GM18907 (cell line): ENCODE measurements around the gene PANK2.
"Not testable (repeated sequence)": the region's sequence is repeated elsewhere in the genome, so short reads cannot be mapped to it uniquely, and the experiment has no call there.

Source experiments
- ATAC-seq: cut with Tn5 transposase; IDR thresholded peaks from one replicate; pipeline ENCODE4 v1.9.1; 2021; ENCODE audit warnings: mild to moderate bottlenecking, moderate library complexity; ENCODE audit not compliant: unreplicated experiment

PANK2 gene

DNA sequence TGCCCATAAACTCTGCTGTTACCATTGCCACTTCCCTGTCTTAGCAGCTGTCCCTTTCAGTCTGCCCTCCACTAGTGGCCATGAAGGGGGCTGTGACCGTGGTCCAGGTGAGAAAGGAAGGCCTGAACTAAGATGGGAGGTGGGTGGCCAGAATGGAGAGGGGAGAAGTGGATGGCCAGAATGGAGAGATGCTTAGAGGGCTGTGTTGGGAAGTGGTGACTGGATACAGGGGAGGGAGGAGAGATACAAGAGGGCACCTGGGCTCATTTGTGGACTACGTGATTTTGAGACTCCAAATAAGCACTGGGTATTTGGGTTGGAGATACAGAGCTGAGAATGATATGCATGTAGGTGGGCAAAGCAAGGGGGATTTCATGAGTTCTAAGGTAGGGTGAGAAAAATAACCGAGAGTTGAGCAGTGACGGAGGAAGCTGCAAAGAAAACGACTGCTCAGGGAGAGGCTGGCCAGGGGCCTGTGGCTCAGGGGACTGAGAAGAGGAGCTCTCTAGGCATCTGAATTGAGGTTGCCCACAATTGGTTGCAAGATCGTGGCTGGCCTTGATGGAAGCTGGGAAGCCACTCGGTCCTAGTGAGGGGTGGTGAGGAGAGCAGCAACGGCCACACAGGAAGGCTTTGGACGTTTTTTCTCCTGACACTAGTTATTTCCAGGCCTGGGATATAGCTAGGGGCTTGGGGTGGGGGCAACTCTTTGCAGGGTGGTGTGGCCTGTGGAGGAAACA lies 36.9 kb downstream of the PANK2 start:
- ATAC-seq: no peak

DNA sequence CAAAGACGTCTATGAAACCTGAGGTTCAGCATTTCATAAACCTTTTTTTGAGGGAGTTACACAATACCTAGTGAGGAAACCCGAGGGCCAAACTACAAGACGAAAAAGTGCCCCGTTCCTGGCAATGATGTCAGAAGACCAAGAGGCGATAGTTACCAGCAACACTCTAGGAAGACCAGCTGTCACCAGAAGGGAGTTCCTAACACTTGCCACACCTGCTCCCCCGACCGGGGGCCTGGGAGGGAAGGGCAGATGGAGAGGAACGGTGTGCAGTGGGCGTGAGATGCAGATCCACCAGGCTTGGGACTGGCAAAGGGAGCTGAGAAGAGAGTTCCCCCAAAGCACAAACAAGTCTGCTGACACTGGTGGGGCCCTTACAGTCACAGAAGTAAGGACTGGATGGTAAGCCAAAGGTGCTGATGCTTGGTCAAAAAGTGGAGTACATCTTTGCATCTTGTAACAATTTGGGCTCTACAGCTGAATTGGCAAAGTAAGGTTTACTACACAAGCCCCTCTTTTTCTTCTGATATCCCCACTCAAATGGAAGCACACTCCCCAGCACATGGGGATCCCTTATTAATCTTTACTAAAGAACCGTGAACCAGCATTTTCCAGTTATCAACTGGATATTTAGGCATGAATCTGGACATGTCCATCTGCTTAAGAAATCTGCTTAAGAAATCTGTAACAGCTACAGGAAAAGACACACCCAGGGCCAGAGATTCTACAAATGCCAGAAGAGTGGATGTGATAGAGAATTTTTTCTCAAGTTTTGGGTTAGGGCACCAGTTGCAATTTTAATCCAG lies 38.5 kb downstream of the PANK2 start:
- no peak for ATAC-seq

DNA sequence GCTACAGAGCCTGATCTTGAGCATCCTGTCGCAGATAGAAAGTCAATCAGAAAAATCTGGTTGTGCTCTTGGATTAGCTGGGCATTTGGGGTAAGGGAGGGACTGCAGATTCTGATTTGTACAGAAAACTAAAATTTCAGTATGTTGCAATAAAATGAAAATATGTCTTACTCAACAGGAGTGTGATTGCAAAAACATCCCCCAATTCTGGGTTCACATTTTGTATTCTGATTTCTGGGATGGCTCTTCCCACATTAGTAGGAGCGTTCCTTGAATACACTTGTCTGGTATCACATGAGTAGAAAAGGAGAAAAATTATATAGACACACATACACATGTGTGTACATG lies 40.5 kb downstream of the PANK2 start:
- ATAC-seq: no peak

DNA sequence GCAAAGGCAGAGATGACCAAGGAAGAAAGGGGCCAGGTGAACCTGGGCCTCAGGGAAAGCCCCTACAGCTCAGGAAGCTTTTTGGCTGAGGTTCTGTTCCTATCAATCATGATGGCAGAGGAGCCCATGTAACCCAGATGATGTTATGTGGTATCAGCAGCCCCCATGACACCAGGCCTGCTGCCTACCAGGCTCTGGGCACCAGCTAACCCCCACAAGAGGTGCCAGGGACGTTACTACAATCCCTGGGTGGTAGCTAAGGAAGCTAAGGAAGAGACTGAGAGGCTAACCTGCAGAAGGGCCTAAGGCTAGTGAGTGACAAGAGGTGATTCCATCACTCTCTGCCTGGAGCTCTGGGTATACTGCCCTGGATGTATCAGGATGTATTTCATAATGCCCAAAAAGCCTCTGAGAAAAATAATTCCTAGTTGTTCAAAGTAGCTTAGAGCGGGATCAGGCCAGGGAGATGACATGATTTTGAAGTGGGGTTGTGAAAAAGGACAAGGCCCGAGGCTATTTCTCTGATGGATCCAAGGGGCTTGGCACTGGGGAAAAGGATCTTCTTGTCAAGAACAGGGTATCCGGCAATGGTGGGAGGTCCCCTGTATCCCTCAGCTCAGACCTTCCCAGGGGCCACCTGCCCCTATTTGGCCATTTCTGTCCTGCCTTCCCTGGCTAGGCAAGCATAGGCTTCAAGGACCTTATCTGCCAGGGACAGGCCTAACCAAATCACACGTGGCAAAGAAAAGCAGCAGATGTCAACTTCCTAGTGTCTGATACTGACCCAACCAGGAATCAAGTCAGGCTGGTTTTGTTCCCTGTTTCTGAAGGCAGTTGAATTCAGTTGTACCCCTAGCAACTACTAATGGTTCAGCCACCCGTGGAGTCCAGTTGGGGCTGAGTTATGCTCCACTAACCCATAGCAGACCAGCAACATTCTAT lies 41.3 kb downstream of the PANK2 start:
- ATAC-seq: no peak

DNA sequence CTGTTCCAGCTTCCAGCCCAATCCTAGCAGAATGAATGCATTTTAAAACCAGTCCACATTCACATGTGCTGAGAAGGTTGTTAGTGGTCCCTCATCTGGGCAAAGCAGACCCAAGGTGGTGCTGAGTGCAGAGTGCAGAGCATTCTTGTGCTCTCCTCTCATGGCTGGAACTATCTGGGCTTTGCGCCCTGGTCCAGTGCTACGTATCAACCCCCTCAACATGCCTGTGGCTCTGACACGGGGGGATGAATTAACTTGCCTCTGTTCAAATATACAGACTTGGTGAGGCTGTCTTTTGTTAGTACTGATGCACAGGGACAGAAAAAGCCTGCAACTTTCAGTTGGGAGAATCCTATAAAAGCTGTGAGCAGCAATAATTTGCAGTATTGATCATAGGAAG lies 42.5 kb downstream of the PANK2 start:
- no peak for ATAC-seq

DNA sequence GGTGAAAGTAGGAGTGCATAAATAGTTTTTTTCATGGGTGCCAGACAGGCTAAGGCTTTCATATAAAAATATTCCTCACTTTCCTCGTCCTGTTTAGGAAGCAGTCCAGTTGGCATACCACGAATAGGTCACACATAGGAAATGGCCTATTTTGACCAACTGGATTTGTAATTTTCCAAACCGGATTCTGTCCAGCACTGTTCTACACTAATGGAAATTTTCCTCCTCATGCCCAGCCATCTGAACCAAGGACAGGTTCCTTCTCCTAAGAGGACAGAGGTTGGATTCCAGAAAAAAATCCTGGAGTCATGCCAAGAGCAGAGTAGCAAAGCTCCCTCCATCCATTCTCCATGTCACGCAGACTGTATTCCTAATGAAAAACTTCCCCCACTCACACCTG lies 43.1 kb downstream of the PANK2 start:
- no peak for ATAC-seq

DNA sequence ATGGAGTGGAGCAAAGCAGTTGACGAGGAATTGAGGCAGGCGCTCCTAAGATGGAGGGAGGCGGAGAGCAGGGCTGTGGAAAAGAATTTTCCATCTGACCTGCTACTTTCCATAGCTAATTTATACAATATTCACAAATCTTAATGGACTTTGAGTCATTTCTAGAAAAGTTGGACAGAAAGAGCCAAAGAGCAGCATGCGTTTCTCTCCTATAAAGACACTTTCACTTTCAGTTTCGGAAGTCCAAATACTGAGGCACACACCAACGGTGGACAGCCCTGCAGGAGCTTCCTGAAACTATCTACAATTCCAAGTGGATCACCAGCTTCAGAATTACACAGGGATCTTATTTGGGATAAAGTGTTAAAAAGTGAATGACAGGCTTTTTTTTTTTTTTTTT lies 43.5 kb downstream of the PANK2 start:
- ATAC-seq: no peak

DNA sequence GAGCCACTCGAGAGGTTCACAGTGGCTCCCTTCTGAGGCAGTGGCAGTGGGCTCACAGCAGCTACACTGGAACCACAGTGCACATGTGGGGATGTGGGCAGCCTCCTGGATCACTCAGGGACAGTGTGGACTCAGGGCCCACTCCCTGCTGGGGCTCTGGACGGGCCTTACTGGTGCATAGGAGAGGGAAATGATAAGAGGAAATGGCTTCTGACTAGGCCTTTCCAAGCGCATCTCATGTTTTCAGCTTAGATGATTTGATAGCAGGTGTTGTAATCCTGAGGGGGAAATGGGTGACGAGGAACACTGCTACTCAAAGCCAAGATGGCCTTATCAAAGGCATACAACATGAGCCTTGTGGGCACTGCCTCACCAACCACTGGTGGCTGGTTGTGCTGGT lies 44.0 kb downstream of the PANK2 start:
- no peak for ATAC-seq

DNA sequence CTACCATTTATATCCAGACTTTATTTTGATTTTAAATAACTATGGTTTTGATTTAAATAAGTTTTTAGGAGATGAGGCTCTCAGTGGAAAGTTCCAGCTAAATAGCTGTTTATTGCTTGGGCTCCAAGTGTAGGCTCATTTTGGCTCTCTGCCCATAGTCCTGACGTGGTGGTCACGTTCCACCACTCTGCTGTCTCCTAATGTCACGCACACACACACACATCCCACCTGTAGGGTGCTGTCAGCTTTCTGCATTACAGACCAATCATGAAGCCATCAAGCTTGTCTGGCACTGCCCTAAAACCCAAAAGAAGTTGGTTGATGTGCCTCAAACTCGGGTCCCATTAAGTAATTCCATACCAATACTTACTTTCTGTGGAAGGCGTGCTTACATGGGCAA lies 45.4 kb downstream of the PANK2 start:
- ATAC-seq: no peak

DNA sequence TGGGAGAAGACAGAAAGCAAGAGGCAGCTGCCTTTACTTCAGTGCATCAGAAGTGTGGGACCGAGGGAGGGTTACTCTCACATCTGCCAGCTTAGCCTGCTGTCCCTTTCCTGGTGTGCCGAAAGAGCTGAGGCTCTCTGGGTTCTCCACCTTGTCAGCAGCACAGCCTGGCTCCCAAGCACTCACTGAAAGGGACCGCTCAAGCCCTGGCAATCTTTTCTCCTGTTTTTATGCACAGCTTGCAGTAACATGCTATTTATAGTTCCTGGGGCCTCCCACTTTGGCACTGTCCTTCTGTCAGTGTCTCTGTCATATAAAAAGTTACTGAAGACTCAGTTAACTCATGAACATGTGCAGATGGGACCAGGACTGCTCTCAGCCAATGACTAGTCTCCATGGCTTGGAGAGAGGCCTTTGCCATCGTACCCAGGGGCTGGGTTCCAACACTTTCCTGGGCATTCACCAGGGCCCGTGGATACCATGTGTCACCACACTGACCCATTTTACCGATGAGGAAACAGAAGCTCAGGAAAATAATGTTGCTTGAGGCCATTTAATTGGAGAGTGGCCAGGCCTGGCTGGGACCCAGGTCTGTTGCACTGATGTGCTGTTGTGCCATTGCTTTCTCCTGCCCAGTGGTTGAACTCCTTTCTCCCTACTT lies 46.2 kb downstream of the PANK2 start:
- no peak for ATAC-seq

DNA sequence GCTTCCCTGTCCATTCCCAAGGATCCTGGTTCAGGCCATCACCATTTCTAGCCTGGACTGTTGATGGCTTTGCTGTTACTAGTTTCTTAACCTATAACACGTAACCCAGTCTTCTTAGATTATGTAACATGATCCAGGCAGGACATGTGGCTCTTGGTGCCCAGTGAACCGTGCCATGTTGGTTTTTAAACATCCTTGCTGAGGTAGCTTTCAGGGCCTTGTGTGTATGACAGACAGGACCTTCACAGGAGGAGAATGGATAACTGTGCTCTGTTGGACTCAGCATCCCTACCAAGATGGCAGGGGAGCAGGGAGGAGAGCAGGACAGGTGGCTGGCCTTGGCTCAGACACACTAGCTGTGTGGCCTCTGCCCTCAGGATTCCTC lies 46.8 kb downstream of the PANK2 start:
- no peak for ATAC-seq

DNA sequence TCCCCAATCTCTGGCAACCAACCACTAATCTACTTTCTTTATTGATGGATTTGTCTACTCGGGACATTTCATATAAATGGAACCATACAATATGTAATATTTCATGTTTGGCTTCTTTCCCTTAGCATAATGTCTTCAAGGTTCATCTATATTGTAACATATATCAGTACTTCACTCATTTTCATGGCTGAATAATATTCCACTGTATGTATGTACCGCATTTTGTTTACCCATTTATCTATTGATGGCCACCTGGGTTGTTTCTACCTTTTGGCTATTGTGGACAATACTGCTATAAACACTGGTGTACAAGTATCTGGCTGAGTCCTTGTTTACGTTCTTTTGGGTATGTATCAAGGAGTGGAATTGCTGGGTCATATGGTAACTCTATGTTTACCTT lies 48.4 kb downstream of the PANK2 start:
- no peak for ATAC-seq

DNA sequence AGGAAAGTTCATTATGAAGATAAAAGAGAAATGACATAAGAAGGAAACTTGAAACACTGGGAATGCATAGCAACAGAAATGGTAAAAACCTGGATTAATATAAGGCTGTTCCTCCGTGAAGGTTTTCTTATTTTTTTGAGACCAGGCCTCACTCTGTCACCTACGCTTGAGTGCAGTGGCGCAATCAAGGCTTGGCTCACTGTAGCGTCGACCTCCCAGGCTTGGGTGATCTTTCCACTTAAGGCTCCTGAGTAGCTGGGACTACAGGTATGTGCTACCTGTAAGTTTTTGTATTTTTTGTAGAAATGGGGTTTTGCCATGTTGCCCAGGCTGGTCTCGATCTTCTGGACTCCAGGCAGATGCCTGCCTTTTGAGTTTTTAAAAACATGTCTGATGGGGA lies 51.7 kb downstream of the PANK2 start:
- no peak for ATAC-seq

DNA sequence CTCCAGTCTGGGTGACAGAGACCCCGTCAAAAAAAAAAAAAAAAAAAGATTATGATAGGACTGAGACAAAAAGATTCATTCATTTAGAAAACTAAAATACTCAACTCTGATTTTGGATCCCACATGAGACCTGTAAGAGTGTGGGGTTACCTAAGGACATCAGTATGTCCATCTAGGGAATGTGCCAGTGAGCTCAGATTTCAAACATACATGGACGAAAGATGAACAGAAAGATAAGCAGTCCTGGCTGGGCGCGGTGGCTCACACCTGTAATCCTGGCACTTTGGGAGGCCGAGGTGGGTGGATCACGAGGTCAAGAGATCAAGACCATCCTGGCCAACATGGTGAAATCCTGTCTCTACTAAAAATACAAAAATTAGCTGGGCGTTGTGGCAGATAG lies 57.5 kb downstream of the PANK2 start:
- not testable (repeated sequence) for ATAC-seq

DNA sequence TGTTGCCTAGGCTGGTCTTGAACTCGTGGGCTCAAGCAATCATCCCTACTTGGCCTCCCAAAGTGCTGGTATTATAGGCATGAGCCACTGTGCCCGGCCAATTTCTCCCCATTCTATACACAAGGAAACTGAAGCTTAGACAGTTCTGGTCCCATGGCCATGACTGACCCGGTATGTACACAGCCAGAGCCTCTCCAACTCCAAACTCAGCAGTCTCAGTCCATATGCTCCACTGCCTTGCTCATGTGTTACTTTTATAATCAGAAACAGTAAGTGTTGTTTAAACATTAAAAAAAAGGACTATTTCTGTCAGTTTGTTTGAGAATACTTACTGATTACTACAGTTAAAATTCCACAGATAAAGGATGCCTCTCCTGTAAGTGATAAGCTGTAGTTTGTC lies 75.5 kb downstream of the PANK2 start:
- ATAC-seq: no peak

DNA sequence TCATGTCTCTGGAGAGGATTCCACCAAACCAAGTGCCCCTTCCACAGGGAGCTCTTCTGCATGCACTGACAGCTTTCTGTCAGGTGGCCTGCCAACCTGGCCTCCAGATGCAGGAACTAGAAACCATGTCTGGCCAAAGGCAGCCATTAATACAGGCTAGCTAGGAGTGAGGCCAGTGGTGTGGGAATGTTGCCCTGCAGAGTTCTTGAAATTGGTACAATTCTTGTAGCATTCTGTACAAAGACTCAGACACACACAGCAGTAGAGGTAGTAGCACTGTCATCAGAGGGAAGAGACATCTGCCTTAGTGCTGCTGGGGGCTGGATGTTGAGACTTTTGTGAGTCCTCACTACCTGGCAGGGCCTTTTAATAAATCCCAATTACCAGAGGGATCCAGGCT lies 77.4 kb downstream of the PANK2 start:
- ATAC-seq: no peak

DNA sequence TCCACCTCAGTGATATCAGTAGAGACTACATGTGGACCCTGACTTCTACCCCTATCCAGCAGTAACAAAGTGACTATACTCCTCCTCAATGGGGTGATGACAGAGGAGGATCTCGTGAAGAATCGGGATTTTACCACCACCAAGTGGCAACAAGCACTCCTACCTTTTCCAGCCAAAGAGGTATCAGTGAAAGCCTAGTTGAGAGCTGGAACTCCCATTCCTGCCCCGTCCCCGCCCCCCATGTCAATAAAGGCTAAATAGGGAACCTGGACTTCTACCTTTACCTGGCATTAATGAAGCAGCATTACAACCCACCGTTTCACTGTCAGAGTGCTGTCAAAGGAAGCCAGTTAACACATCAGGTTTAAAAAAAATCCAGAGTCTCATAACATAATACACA lies 80.8 kb downstream of the PANK2 start:
- no peak for ATAC-seq

DNA sequence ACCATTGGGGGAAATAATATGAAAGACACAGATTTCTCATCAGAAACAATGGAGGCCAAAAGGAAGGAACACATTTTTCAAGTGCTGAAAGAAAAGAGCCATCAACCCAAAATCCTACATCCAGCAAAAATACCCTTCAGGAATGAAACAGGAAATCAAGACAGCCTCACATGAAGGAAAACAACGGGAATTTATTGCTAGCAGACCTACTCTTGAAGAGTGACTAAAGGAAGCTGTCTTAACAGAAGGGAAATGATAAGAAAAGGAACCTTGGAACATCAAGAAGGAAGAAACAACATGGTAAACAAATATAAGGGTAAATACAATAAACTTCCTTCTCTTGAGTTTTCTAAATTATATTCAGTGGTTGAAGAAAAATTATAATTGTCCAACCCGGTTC lies 82.0 kb downstream of the PANK2 start:
- ATAC-seq: no peak

DNA sequence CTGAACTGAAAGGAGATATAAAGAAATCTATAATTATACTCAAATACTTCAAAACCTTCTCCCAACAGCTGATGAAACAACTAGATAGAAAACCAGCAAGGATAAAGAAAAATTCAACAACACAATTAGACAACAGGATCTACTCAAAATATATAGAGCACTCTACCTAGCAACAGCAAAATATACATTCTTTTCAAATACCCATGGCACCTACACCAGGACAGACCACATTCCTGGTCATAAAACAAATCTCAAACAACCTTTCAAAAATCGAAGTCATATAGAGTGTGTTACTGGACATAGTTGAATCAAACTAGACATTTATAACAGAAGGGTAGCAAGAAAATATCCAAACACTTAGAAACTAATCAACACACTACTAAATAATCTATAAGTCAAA lies 83.0 kb downstream of the PANK2 start:
- ATAC-seq: no peak

DNA sequence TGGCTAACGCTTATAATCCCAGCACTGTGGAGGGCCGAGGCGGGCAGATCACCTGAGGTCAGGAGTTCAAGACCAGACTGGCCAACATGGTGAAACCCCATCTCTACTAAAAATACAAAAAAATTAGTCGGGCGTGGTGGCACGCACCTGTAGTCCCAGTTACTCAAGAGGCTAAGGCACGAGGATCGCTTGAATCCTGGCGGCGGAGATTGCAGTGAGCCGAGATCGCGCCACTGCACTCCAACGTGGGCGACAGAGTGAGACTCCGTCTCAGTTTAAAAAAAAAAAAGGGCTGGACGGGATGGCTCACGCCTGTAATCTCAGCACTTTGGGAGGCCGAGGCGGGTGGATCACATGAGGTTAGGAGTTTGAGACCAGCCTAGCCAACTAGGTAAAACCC lies 83.4 kb downstream of the PANK2 start:
- not testable (repeated sequence) for ATAC-seq

DNA sequence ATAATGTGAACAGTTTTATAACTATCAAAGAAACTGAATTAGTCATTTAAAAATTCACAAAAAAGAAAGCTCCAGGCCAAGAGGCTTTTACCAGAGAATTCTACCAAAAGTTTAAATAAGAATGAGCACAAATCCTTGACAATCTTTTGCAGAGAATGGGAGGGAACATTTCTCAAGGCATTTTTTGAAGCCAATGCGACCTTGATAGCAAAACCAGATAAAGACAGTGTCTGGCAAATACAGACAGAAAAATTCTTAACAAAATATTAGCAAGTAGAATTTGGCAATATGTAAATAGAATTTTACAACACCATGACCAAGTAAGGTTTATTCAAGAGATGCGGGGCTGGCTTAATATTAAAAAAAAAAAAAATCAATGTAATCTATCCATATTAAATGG lies 84.5 kb downstream of the PANK2 start:
- ATAC-seq: no peak
